ENCODE data around the gene ILF3.

- TF ChIP-seq CTCF (IDR thresholded peaks at IDR 0.05; ENCODE audit: insufficient read depth, low read length), result no peak
- no peak for TF ChIP-seq POLR2AphosphoS5 (IDR thresholded peaks at IDR 0.05; ENCODE audit: low read depth)
Measured at GRCh38 chr19:10683582-10683981, 29.4 kb downstream of the ILF3 start.
